IMR-90 (cell line): Measurements from ENCODE around the gene UNKL. TPM values are rescaled to one million over a fixed set of nuclear protein-coding genes. Genes with fewer than 3 reads are reported as not detected.

Experiments
- ATAC-seq: fragments of 200-7000 bp; cut with Tn5 transposase; 2 replicates; pipeline ENCODE4 v1.9.1; 2020; ENCODE audit warnings: low read depth, mild to moderate bottlenecking, moderate library complexity
- BruUV-seq: library from RNA; stranded (reverse); fragments of 400-500 nt; replicated peaks from 2 replicates; lab custom pipeline; 2021; lab: Mats Ljungman, UMichigan
- CTCF ChIA-PET: fragments of 300-600 bp; formaldehyde crosslinking; extraction: SDS; loops from one replicate; lab custom pipeline; 2021; ENCODE audit warnings: antibody characterized with exemption; lab: Yijun Ruan, JAX
- POLR2A ChIA-PET: fragments of 300-600 bp; sonication (Branson Sonifier 250); formaldehyde crosslinking; loops from one replicate; lab custom pipeline; 2022; ENCODE audit warnings: antibody characterized with exemption; ENCODE audit not compliant: unreplicated experiment; lab: Charles Lee
- DNase-seq: peaks from one replicate; pipeline ENCODE4 v3.0.0; 2013
- H2AFZ ChIP-seq: replicated peaks from 2 replicates; pipeline ENCODE3; 2013; ENCODE audit warnings: low read length, mild to moderate bottlenecking; ENCODE audit not compliant: poor library complexity
- H2AK5ac ChIP-seq: 2 replicates; pipeline ENCODE4 v1.6.1; 2013; ENCODE audit warnings: low read depth, low read length, inconsistent platforms
- H2AK9ac ChIP-seq: replicated peaks from 2 replicates; pipeline ENCODE3; 2013; ENCODE audit warnings: mild to moderate bottlenecking, low read depth, low read length, moderate library complexity; ENCODE audit not compliant: poor library complexity
- H2BK120ac ChIP-seq: 2 replicates; pipeline ENCODE4 v1.6.1; 2013; ENCODE audit warnings: low read depth, low read length, inconsistent platforms
- H2BK15ac ChIP-seq: 3 replicates; pipeline ENCODE4 v1.6.1; 2013; ENCODE audit warnings: low read depth, low read length, inconsistent platforms
- H2BK20ac ChIP-seq: 2 replicates; pipeline ENCODE4 v1.6.1; 2013; ENCODE audit warnings: low read depth, mild to moderate bottlenecking, inconsistent platforms, low read length, moderate library complexity
- H2BK5ac ChIP-seq: 2 replicates; pipeline ENCODE4 v1.6.1; 2013; ENCODE audit warnings: mild to moderate bottlenecking, low read depth, low read length, inconsistent platforms; ENCODE audit not compliant: poor library complexity, severe bottlenecking
- H3K14ac ChIP-seq: replicated peaks from 2 replicates; pipeline ENCODE4 v1.6.1; 2013; ENCODE audit warnings: low read depth, low read length, inconsistent platforms
- H3K18ac ChIP-seq: 2 replicates; pipeline ENCODE4 v1.6.1; 2013; ENCODE audit warnings: low read depth, low read length, control low read depth
- H3K23ac ChIP-seq: 2 replicates; pipeline ENCODE4 v1.6.1; 2013; ENCODE audit warnings: low read depth, low read length, inconsistent platforms
- H3K27ac ChIP-seq: 2 replicates; pipeline ENCODE4 v1.5.1; 2013; ENCODE audit warnings: mild to moderate bottlenecking, control low read depth, low read length; ENCODE audit not compliant: insufficient read depth
- H3K27me3 ChIP-seq: 2 replicates; pipeline ENCODE4 v1.6.1; 2013; ENCODE audit warnings: low read length; ENCODE audit not compliant: control insufficient read depth, insufficient read depth
- H3K36me3 ChIP-seq: 2 replicates; pipeline ENCODE4 v1.6.1; 2013; ENCODE audit warnings: low read length, mixed read lengths; ENCODE audit not compliant: control insufficient read depth, insufficient read depth
- H3K4ac ChIP-seq: 2 replicates; pipeline ENCODE4 v1.6.1; 2013; ENCODE audit warnings: low read depth, low read length, inconsistent platforms
- H3K4me1 ChIP-seq: 2 replicates; pipeline ENCODE4 v1.6.1; 2013; ENCODE audit warnings: low read length, mixed read lengths; ENCODE audit not compliant: control insufficient read depth, insufficient read depth
- H3K4me2 ChIP-seq: 2 replicates; pipeline ENCODE4 v1.6.1; 2013; ENCODE audit warnings: low read depth, mild to moderate bottlenecking, control low read depth, low read length, moderate library complexity
- H3K4me3 ChIP-seq: 2 replicates; pipeline ENCODE4 v1.5.1; 2013; ENCODE audit warnings: low read depth, mild to moderate bottlenecking, control low read depth, low read length, moderate library complexity; ENCODE audit not compliant: insufficient read depth
- H3K56ac ChIP-seq: 2 replicates; pipeline ENCODE4 v1.6.1; 2013; ENCODE audit warnings: low read length, inconsistent platforms; ENCODE audit not compliant: insufficient read depth; ENCODE audit errors: extremely low read depth
- H3K79me1 ChIP-seq, 2 experiments: 2 replicates each; pipeline ENCODE4 v1.6.1; 2013; ENCODE audit warnings: low read length in 2 of 2, inconsistent platforms in 1 of 2, low read depth in 1 of 2
- H3K9ac ChIP-seq: 2 replicates; pipeline ENCODE4 v1.6.1; 2013; ENCODE audit warnings: low read depth, low read length, control low read depth
- H3K9me1 ChIP-seq: 2 replicates; pipeline ENCODE4 v1.6.1; 2013; ENCODE audit warnings: low read length, inconsistent platforms; ENCODE audit not compliant: insufficient read depth
- H3K9me3 ChIP-seq: 2 replicates; pipeline ENCODE4 v1.6.1; 2013; ENCODE audit warnings: low read length; ENCODE audit not compliant: control insufficient read depth, insufficient read depth
- H4K20me1 ChIP-seq: 2 replicates; pipeline ENCODE4 v1.6.1; 2013; ENCODE audit warnings: low read length, inconsistent platforms; ENCODE audit not compliant: insufficient read depth
- H4K5ac ChIP-seq: 2 replicates; pipeline ENCODE4 v1.6.1; 2013; ENCODE audit warnings: mild to moderate bottlenecking, low read depth, low read length, control low read depth
- H4K8ac ChIP-seq, 2 experiments: 2 replicates each; pipeline ENCODE4 v1.6.1; 2013; ENCODE audit warnings: low read depth in 2 of 2, low read length in 2 of 2, control low read depth in 1 of 2, inconsistent platforms in 1 of 2
- H4K91ac ChIP-seq: 2 replicates; pipeline ENCODE4 v1.6.1; 2013; ENCODE audit warnings: low read depth, low read length, inconsistent platforms; ENCODE audit not compliant: insufficient read depth
- BHLHE40 ChIP-seq: fragments of 150-350 bp; IDR thresholded peaks from 2 replicates; pipeline ENCODE4 v1.6.1; 2016; ENCODE audit warnings: mild to moderate bottlenecking, low read depth, low read length
- CEBPB ChIP-seq: IDR thresholded peaks from 2 replicates; pipeline ENCODE4 v1.6.1; 2012; ENCODE audit warnings: low read depth, low read length, improper control_type of control experiment
- CHD1 ChIP-seq: IDR thresholded peaks from 2 replicates; pipeline ENCODE4 v1.6.1; 2012; ENCODE audit warnings: low read depth, low read length, improper control_type of control experiment
- FOS ChIP-seq: fragments of 150-350 bp; IDR thresholded peaks from 2 replicates; pipeline ENCODE4 v1.6.1; 2016; ENCODE audit warnings: low read depth, low read length
- MAFK ChIP-seq: IDR thresholded peaks from 2 replicates; pipeline ENCODE4 v1.6.1; 2012; ENCODE audit warnings: low read depth, low read length, improper control_type of control experiment
- MAZ ChIP-seq: IDR thresholded peaks from 2 replicates; pipeline ENCODE4 v1.6.1; 2012; ENCODE audit warnings: low read depth, mild to moderate bottlenecking, low read length, improper control_type of control experiment, moderate library complexity, borderline replicate concordance
- MXI1 ChIP-seq: IDR thresholded peaks from 2 replicates; pipeline ENCODE4 v1.6.1; 2012; ENCODE audit warnings: low read depth, mild to moderate bottlenecking, low read length, moderate library complexity, borderline replicate concordance
- NFE2L2 ChIP-seq: fragments of 150-350 bp; IDR thresholded peaks from 2 replicates; pipeline ENCODE4 v1.6.1; 2016; ENCODE audit warnings: low read depth, mild to moderate bottlenecking, low read length
- POLR2A ChIP-seq: IDR thresholded peaks from 2 replicates; pipeline ENCODE4 v1.6.1; 2012; ENCODE audit warnings: mild to moderate bottlenecking, low read depth, low read length
- RAD21 ChIP-seq: IDR thresholded peaks from 2 replicates; pipeline ENCODE4 v1.6.1; 2012; ENCODE audit warnings: low read length, improper control_type of control experiment
- RCOR1 ChIP-seq: IDR thresholded peaks from 2 replicates; pipeline ENCODE4 v1.6.1; 2012; ENCODE audit warnings: mild to moderate bottlenecking, low read length, improper control_type of control experiment; ENCODE audit not compliant: insufficient replicate concordance
- RFX5 ChIP-seq: IDR thresholded peaks from 2 replicates; pipeline ENCODE4 v1.8.0; 2012; ENCODE audit warnings: low read depth, mild to moderate bottlenecking, low read length, moderate library complexity
- SMC3 ChIP-seq: fragments of 150-350 bp; IDR thresholded peaks from 2 replicates; pipeline ENCODE4 v1.6.1; 2016; ENCODE audit warnings: low read depth, mild to moderate bottlenecking, antibody characterized with exemption, low read length, moderate library complexity
- whole genome bisulfite sequencing, 2 experiments: methylation state at CpG; one replicate each; pipeline versions ENCODE4 v1.1.5 to v1.1.7; 2013; ENCODE audit warnings: missing lambda C conversion rate in 2 of 2; ENCODE audit not compliant: insufficient read length in 1 of 2; ENCODE audit errors: extremely low coverage in 2 of 2; 5-methylcytosine and 5-hydroxymethylcytosine counted together
- dilution Hi-C: fragments of 300-500 bp; cut with HindIII; formaldehyde crosslinking; loops from one replicate; pipeline ENCODE4 v1.14.3; 2018; ENCODE audit warnings: low sequenced_read_pairs; ENCODE audit not compliant: unreplicated experiment
- in situ Hi-C: fragments of 300-500 bp; cut with MboI; formaldehyde crosslinking; loops from 3 replicates; pipeline ENCODE4 v1.14.3; 2019; ENCODE audit warnings: low sequenced_read_pairs, inconsistent platforms, mixed read lengths
- intact Hi-C: fragments of 100-400 bp; cut with micrococcal nuclease; formaldehyde crosslinking; loops from 2 replicates; pipeline ENCODE4 v1.10.0; 2022
- polyA plus RNA-seq, 3 experiments: library from polyadenylated mRNA; depleted of rRNA; stranded (reverse); fragments of >200 nt; gene quantifications; 2 replicates each; pipeline ENCODE4 v1.2.3, GENCODE V29; 2012; ENCODE audit warnings: low replicate concordance in 1 of 3
- total RNA-seq: library from RNA; depleted of rRNA; stranded (reverse); fragments of >200 nt; gene quantifications from 2 replicates; pipeline ENCODE4 v1.2.3, GENCODE V29; 2012
- TF ChIP-seq, protein P1 (sequence below): conservative IDR thresholded peaks from 2 replicates; pipeline ENCODE4 v1.5.1; 2012; ENCODE audit warnings: mild to moderate bottlenecking, low read depth, low read length, improper control_type of control experiment
- TF ChIP-seq, protein P2 (sequence below): fragments of 150-350 bp; IDR thresholded peaks from 2 replicates; pipeline ENCODE4 v1.6.1; 2017; ENCODE audit warnings: mild to moderate bottlenecking, antibody characterized with exemption, low read length, low read depth
- TF ChIP-seq, protein P3 (sequence below): fragments of 150-350 bp; IDR thresholded peaks from 2 replicates; pipeline ENCODE4 v1.6.1; 2016; ENCODE audit warnings: low read depth, mild to moderate bottlenecking, low read length, moderate library complexity, borderline replicate concordance

The UNKL gene
- total and polyA plus RNA-seq, 2 of the 4 experiments (the other 2 are of a cell fraction), result 4.1 to 13.3 TPM

DNA sequence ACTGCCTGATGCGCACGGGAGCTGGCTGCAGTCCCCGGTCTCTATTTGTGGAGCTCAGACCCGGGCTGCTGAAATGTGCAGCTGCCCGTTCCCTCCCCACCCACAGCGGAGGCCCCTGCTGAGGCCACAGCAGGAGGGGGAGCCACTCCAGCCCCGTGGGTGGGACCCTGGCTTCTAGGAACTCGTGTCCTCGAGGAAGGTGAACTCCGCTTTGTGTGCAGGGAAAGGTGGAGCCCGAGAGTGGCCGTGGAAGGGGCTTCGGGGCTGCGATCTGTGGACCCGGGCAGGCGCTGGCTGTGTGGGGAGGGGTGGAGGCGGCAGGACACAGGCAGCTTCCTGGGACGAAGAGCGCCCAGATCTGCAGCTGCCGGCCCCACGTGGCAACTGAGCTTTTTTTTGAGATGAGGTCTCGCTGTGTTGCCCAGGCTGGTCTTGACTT, 26.9 kb upstream of the UNKL start:
- in situ Hi-C loops, result no loop called here
- Histone ChIP-seq H3K23ac (no peak overlapping the region), H3K27ac (no peak overlapping the region), H3K4me2 (no peak overlapping the region), H2BK15ac (no peak overlapping the region), H2AK9ac (no peak overlapping the region), H2BK120ac (no peak overlapping the region), H3K9ac (no peak overlapping the region), H3K9me3 (no peaks in the 10 kb centered on the region), H3K18ac (no peak overlapping the region), H3K56ac (no peak overlapping the region), H2BK5ac (no peak overlapping the region), H2AK5ac (no peak overlapping the region), H4K91ac (no peak overlapping the region), H3K4me1 (no peaks in the 10 kb centered on the region), H3K36me3 (peaks cover 3% of the 10 kb centered on the region; the same call in 1 of the 2 replicates), H3K14ac (no peak overlapping the region), H2AFZ (no peak overlapping the region), H3K27me3 (no peaks in the 10 kb centered on the region), H3K79me1 (no peaks in the 10 kb centered on the region), H3K4ac (no peak overlapping the region), H2BK20ac (no peak overlapping the region), H4K8ac (no peak overlapping the region), H4K5ac (no peak overlapping the region), H4K20me1 (no peaks in the 10 kb centered on the region), H3K9me1 (no peaks in the 10 kb centered on the region), H3K4me3 (no peak overlapping the region)
- POLR2A ChIA-PET, result no interaction called here
- 90% methylated on average over 2 of the region's 22 CpGs; no CpG with 5 or more reads in 1 of the 2 experiments for WGBS, 2 experiments
- ATAC-seq, result no peak
- no peak for DNase-seq
- TF ChIP-seq MXI1 (no peak), FOS (no peak), CHD1 (no peak), RAD21 (no peak), RCOR1 (no peak), RFX5 (no peak), NFE2L2 (no peak), SMC3 (no peak), MAFK (no peak), POLR2A (no peak), MAZ (no peak), BHLHE40 (no peak), CEBPB (no peak)
- TF ChIP-seq, protein P1, sequence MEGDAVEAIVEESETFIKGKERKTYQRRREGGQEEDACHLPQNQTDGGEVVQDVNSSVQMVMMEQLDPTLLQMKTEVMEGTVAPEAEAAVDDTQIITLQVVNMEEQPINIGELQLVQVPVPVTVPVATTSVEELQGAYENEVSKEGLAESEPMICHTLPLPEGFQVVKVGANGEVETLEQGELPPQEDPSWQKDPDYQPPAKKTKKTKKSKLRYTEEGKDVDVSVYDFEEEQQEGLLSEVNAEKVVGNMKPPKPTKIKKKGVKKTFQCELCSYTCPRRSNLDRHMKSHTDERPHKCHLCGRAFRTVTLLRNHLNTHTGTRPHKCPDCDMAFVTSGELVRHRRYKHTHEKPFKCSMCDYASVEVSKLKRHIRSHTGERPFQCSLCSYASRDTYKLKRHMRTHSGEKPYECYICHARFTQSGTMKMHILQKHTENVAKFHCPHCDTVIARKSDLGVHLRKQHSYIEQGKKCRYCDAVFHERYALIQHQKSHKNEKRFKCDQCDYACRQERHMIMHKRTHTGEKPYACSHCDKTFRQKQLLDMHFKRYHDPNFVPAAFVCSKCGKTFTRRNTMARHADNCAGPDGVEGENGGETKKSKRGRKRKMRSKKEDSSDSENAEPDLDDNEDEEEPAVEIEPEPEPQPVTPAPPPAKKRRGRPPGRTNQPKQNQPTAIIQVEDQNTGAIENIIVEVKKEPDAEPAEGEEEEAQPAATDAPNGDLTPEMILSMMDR, result no peak
- TF ChIP-seq, protein P2, sequence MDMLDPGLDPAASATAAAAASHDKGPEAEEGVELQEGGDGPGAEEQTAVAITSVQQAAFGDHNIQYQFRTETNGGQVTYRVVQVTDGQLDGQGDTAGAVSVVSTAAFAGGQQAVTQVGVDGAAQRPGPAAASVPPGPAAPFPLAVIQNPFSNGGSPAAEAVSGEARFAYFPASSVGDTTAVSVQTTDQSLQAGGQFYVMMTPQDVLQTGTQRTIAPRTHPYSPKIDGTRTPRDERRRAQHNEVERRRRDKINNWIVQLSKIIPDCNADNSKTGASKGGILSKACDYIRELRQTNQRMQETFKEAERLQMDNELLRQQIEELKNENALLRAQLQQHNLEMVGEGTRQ, result no peak
- TF ChIP-seq, protein P3, sequence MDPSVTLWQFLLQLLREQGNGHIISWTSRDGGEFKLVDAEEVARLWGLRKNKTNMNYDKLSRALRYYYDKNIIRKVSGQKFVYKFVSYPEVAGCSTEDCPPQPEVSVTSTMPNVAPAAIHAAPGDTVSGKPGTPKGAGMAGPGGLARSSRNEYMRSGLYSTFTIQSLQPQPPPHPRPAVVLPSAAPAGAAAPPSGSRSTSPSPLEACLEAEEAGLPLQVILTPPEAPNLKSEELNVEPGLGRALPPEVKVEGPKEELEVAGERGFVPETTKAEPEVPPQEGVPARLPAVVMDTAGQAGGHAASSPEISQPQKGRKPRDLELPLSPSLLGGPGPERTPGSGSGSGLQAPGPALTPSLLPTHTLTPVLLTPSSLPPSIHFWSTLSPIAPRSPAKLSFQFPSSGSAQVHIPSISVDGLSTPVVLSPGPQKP, result no peak
- BruUV-seq, result no TSS peak
- intact Hi-C loops, result no loop called here
- CTCF ChIA-PET, result no interaction called here
- dilution Hi-C loops, result no loop called here
